DND-41 (cell line): ENCODE data around the gene ABI3BP.

Source experiments
- CTCF ChIP-seq: IDR thresholded peaks from 2 replicates; pipeline ENCODE4 v1.5.1; 2012; ENCODE audit warnings: borderline replicate concordance, low read length, moderate library complexity, mild to moderate bottlenecking; ENCODE audit not compliant: poor library complexity, severe bottlenecking; ENCODE audit errors: extremely low read depth
- EZH2 ChIP-seq: IDR thresholded peaks from 3 replicates; pipeline ENCODE4 v1.6.1; 2012; ENCODE audit warnings: borderline replicate concordance, low read depth, mild to moderate bottlenecking, moderate library complexity, low read length, inconsistent platforms; ENCODE audit not compliant: severe bottlenecking

GRCh38 chr3:100877286-100877685 is 115.9 kb downstream of the ABI3BP start:
- TF ChIP-seq CTCF (no peak), EZH2 (no peak)
